Subcutaneous adipose tissue (tissue), 4 donors: ENCODE measurements around the gene GRIA4. TPM values are rescaled to one million over a fixed set of nuclear protein-coding genes. Genes with fewer than 3 reads are reported as not detected.

ENCODE experiments used
- total RNA-seq, 4 donors: library from RNA; depleted of rRNA; stranded (reverse); fragments of >200 nt; gene quantifications; one replicate each; pipeline ENCODE4 v1.1.0, GENCODE V29; 2016
- TF ChIP-seq, protein P1 (sequence below): fragments of 450-650 bp; IDR thresholded peaks from one replicate; pipeline ENCODE4 v1.5.1; 2016; ENCODE audit warnings: low read depth, mild to moderate bottlenecking, control low read depth, antibody characterized with exemption, moderate library complexity

The GRIA4 gene
- not detected for total RNA-seq

- TF ChIP-seq, protein P1, sequence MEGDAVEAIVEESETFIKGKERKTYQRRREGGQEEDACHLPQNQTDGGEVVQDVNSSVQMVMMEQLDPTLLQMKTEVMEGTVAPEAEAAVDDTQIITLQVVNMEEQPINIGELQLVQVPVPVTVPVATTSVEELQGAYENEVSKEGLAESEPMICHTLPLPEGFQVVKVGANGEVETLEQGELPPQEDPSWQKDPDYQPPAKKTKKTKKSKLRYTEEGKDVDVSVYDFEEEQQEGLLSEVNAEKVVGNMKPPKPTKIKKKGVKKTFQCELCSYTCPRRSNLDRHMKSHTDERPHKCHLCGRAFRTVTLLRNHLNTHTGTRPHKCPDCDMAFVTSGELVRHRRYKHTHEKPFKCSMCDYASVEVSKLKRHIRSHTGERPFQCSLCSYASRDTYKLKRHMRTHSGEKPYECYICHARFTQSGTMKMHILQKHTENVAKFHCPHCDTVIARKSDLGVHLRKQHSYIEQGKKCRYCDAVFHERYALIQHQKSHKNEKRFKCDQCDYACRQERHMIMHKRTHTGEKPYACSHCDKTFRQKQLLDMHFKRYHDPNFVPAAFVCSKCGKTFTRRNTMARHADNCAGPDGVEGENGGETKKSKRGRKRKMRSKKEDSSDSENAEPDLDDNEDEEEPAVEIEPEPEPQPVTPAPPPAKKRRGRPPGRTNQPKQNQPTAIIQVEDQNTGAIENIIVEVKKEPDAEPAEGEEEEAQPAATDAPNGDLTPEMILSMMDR: no peak
Measured at GRCh38 chr11:105609832-105610781, at the start of gene GRIA4. GRIA4 (plus strand) TSS chr11:105610073; CDS start chr11:105610998, 925 bp downstream.

DNA sequence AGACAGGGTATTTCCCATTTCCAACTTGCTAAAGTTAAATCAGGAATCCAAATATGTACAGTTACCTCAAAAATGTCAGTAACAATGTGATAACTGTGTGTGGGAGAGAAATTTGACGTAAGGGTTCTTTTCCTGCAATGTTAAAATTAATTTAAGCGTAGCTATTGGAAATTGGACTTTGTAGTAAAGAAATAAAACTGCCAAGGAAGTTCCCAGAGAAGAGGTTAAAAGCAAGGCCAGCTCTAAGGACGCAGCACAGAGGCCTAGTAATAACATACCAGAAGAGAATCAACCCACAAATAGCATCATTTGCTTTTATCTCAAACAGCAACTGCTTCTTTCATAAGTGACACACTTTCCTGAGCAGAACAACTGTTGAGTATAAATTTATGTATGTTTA lies 36.8 kb upstream of the GRIA4 start:
- TF ChIP-seq, protein P1: no peak

- TF ChIP-seq, protein P1: no peak
Measured at GRCh38 chr11:105574974-105575373, 34.9 kb upstream of the GRIA4 start.

- TF ChIP-seq, protein P1: no peak
Measured at GRCh38 chr11:105577641-105578040, 32.2 kb upstream of the GRIA4 start.

DNA sequence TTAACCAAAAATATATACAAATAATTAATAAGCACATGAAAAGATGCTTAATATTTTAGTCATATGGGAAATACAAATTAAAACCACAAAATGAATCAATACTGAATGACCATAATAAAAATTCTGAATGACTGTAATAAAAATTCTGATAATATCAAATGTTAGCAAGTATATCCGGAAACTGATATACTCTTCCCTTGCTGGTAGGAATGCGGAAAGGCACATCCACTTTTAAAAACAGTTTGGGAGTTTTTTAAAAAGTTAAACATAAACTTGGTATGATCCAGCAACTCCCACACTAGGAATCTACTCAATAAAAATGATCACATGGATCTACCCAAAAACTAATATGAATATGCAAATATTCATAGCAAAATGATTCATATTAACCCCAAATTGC lies 30.8 kb upstream of the GRIA4 start:
- TF ChIP-seq, protein P1: no peak

- TF ChIP-seq, protein P1: no peak
Measured at GRCh38 chr11:105582497-105582896, 27.4 kb upstream of the GRIA4 start.

- TF ChIP-seq, protein P1: no peak
Measured at GRCh38 chr11:105588001-105588400, 21.9 kb upstream of the GRIA4 start.
